D721Med (cell line): Measurements from ENCODE around the gene SPECC1.

Experiments
- DNase-seq: peaks from one replicate; pipeline ENCODE4 v3.0.0; 2011; ENCODE audit warnings: low spot score; ENCODE audit not compliant: insufficient read length
- FAIRE-seq: peaks from 2 replicates; lab custom pipeline; 2011; peaks lifted over from hg19 to GRCh38; lab: Jason Lieb, UNC
- CTCF ChIP-seq: IDR thresholded peaks from 2 replicates; pipeline ENCODE4 v1.5.1; 2012; ENCODE audit warnings: mild to moderate bottlenecking, control low read depth; ENCODE audit not compliant: insufficient read depth; ENCODE audit errors: missing control alignments

Gene SPECC1

GRCh38 chr17:19979917-19980770 is 29.0 kb upstream of the SPECC1 start:
- no peak for TF ChIP-seq CTCF
- FAIRE-seq: no peak
- DNase-seq: peak; percentile 61

DNA sequence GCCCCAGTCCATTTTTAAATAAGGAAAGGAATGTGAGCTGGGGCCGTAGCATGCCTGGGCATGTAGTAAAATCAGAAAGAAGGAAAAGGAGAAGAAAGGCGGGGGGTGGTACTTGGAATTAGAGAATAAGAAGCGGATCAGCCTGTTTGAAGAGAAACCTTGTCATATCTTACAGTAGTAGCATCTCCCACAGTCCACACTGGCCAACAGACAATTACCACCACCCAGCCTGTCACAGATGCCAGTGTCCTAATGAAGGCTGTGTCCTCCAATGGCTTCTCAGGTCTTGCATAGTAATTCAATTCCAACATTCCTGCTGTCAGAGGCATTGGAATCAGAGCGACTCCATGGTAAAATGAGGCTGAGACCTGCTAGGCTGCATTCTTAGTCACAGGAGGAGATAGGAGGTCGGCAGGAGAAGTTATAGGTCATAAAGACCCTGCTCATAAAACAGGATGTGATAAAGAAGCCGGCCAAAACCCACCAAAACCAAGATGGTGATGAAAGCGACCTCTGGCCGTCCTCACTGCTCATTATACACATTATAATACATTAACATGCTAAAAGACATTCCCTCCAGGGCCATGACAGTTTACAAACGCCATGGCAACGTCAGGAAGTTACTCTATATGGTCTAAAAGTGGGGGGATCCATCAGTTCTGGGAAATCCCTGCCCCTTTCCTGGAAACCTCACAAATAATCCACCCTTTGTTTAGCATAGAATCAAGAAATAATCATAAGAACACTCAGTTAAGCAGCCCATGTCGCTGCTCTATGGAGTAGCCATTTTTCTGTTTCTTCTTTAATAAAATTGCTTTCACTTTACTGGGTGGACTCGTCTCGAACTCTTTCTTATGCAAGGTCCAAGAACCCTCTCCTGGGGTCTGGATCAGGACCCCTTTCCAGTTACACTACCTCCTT is 22.0 kb upstream of the SPECC1 start:
- TF ChIP-seq CTCF: no peak
- FAIRE-seq (no peak), DNase-seq (no peak)

GRCh38 chr17:19987897-19988296 is 21.3 kb upstream of the SPECC1 start:
- DNase-seq: no peak
- no peak for TF ChIP-seq CTCF
- FAIRE-seq: no peak

GRCh38 chr17:19991252-19991885 is 17.8 kb upstream of the SPECC1 start:
- no peak for FAIRE-seq
- no peak for DNase-seq
- no peak for TF ChIP-seq CTCF

GRCh38 chr17:19992803-19993713 is 16.1 kb upstream of the SPECC1 start:
- no peak for DNase-seq
- FAIRE-seq: no peak
- peak; percentile 62 for TF ChIP-seq CTCF

DNA sequence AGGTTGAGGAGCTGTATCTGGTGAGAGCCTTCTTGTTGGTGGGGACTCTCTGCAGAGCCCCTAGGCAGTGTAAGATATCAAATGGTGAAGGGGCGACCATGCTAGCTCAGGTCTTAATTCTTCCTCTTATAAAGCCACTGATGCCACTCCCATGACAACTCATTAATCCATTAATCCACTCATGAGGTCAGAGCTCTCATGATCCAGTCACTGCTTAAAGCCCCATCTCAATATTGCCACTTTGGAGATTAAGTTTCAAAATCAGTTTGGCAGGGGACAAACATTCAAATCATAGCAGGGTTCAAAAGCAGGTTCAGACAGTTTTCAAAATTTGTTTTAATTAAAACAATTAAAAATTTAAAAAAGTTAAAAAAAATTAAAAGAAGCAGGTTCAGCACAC is 13.1 kb upstream of the SPECC1 start:
- peak; percentile 95 for FAIRE-seq
- DNase-seq: no peak
- TF ChIP-seq CTCF: no peak
